Measurements from ENCODE around the gene COL15A1.

The COL15A1 gene

DNA sequence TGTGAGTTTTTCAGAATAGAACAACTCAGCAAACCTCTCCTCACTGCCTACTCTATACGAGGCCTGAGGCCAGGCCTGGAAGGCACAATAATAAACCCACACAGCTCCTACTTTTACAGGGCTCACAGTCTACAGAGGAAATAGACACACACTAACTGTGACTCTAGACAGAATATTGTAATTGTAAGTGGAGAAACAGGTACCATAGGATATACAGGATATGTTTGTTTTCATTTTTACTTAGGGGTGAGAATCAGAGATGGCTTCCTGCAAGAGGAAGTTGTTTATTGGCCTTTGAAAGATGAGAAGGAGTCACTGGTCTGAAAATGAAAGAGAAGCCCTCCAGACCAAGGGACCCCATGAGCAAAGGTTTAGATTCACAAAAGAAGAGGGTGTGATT lies 125.4 kb downstream of the COL15A1 start:
- Histone ChIP-seq H3K4me3 (no peak overlapping the region), H3K9me3 (no peaks in the 10 kb centered on the region; the same call in 1 of the 2 replicates), H3K27me3 (no peaks in the 10 kb centered on the region), H3K4me2 (no peak overlapping the region), H3K36me3 (no peaks in the 10 kb centered on the region), H3K9ac (no peak overlapping the region), H3K4me1 (peaks cover 7% of the 10 kb centered on the region; the same call in 1 of the 2 replicates), H4K20me1 (no peaks in the 10 kb centered on the region), H3K27ac (no peak overlapping the region)
- no peak for TF ChIP-seq Cebpa-rat (IDR thresholded peaks at IDR 0.05)

GRCh38 chr9:99069546-99069945 lies 125.8 kb downstream of the COL15A1 start:
- Histone ChIP-seq H3K4me1 (peaks cover 7% of the 10 kb centered on the region; the same call in 1 of the 2 replicates), H3K4me3 (no peak overlapping the region), H3K9ac (no peak overlapping the region), H3K9me3 (no peaks in the 10 kb centered on the region; the same call in 1 of the 2 replicates), H4K20me1 (no peaks in the 10 kb centered on the region), H3K36me3 (no peaks in the 10 kb centered on the region), H3K27me3 (no peaks in the 10 kb centered on the region), H3K27ac (no peak overlapping the region), H3K4me2 (no peak overlapping the region)
- TF ChIP-seq Cebpa-rat (IDR thresholded peaks at IDR 0.05) = no peak

DNA sequence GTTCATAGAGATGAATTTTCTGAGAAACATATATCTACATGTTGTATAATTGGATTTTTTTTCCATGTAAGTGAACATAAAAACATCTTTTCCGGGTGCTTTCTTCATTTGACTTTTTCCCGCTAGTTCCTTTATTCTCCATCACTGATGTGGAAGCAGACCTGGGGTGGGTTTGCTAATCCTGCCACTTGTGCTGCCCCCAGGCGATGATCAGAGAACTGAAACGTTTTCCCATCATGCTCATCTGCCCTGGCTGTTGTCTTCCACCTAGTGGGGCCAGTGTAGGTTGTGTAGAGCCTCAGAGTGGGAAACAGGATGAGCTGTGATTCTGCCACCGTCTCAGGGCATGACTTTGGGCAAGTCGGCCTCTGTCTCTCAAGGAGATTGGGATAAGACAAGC lies 127.0 kb downstream of the COL15A1 start:
- Histone ChIP-seq H3K4me3 (no peak overlapping the region), H3K27ac (no peak overlapping the region), H3K27me3 (no peaks in the 10 kb centered on the region), H3K36me3 (no peaks in the 10 kb centered on the region), H3K9me3 (no peaks in the 10 kb centered on the region; the same call in 1 of the 2 replicates), H3K4me2 (no peak overlapping the region), H3K4me1 (peaks cover 7% of the 10 kb centered on the region; the same call in 1 of the 2 replicates), H3K9ac (no peak overlapping the region), H4K20me1 (no peaks in the 10 kb centered on the region)
- no peak for TF ChIP-seq Cebpa-rat (IDR thresholded peaks at IDR 0.05)

- Histone ChIP-seq H3K4me3 (no peak overlapping the region), H3K4me1 (peaks cover 8% of the 10 kb centered on the region), H4K20me1 (no peaks in the 10 kb centered on the region), H3K9me3 (no peaks in the 10 kb centered on the region; the same call in 1 of the 2 replicates), H3K9ac (no peak overlapping the region), H3K4me2 (no peak overlapping the region), H3K27ac (no peak overlapping the region), H3K27me3 (no peaks in the 10 kb centered on the region), H3K36me3 (no peaks in the 10 kb centered on the region)
- TF ChIP-seq Cebpa-rat (IDR thresholded peaks at IDR 0.05) = no peak
Observed at GRCh38 chr9:99071313-99072039, 127.8 kb downstream of the COL15A1 start.

DNA sequence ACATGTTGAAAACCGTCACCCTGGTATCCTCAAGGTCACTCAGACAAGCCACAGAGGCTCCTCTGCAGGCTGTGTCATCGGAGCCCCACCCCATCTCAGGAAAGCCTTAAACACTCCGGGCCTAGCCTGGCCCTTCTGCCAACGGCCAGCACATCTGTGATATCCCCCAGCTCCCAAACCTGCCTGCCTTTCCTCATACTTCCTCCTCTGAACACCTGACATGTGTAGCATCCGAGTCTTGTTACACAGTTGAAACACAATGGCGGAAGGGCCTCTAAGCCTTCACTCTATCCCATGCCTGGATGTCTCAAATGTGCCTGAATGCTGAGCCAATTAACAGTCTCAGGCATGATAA lies 128.3 kb downstream of the COL15A1 start:
- Histone ChIP-seq H3K9me3 (no peaks in the 10 kb centered on the region; the same call in 1 of the 2 replicates), H3K4me1 (peaks cover 14% of the 10 kb centered on the region), H3K4me3 (no peak overlapping the region), H3K36me3 (no peaks in the 10 kb centered on the region), H3K27ac (no peak overlapping the region), H3K4me2 (no peak overlapping the region), H3K9ac (no peak overlapping the region), H4K20me1 (no peaks in the 10 kb centered on the region), H3K27me3 (no peaks in the 10 kb centered on the region)
- TF ChIP-seq Cebpa-rat (IDR thresholded peaks at IDR 0.05) = no peak

GRCh38 chr9:99073347-99073746 lies 129.6 kb downstream of the COL15A1 start:
- no peak overlapping the region for H3K4me2 ChIP-seq
- H3K27ac ChIP-seq = no peak overlapping the region
- no peak overlapping the region for H3K9ac ChIP-seq
- H3K9me3 ChIP-seq = no peaks in the 10 kb centered on the region; the same call in 1 of the 2 replicates
- no peak for TF ChIP-seq Cebpa-rat (IDR thresholded peaks at IDR 0.05)
- no peaks in the 10 kb centered on the region for H3K27me3 ChIP-seq
- no peaks in the 10 kb centered on the region for H4K20me1 ChIP-seq
- H3K4me3 ChIP-seq = no peak overlapping the region
- peaks cover 15% of the 10 kb centered on the region for H3K4me1 ChIP-seq
- H3K36me3 ChIP-seq = no peaks in the 10 kb centered on the region

DNA sequence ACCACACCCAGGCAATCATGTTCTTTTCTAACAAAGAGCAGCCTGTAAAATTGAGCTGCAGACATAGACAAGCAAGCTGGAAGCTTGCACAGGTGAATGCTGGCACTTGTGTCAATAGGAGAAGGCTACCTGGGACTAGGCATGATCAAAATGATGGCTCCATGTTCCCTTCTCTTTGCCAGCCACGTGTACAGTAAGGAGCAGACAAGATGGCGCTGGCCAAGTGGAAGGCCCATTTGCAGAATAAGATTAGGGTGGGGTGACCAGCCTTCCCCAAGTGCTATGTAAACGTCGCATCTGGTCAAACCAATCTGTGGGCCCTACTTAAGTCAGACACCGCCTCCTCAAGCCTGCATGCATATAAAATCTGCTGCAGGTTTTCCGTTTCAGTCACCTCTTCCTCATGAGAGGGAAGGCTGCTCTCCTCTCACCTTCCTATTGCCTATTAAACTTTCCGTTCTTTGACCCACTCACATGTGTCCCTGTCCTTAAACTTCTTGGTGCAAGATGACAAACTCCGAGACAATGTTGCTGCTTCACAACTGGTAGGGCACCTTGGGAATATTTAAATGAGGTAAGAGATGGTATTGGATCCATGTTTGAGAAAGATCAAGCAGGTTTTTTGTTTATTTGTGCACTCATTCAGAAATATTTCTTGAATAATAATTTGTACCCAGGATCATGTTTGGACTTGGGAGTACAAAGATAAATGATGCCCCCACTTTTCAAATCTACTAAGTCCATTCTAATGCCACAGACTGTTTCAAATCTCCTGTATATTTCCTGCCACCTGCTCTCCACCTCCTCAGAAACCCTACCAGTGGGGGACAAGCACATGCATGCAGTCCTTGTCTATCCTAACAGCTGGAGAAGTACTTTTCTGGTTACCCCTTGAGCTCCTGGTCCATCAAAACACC lies 130.5 kb downstream of the COL15A1 start:
- H3K27ac ChIP-seq = no peak overlapping the region
- H3K4me3 ChIP-seq = no peak overlapping the region
- no peaks in the 10 kb centered on the region for H3K27me3 ChIP-seq
- no peak overlapping the region for H3K9ac ChIP-seq
- H3K4me1 ChIP-seq = peaks cover 11% of the 10 kb centered on the region
- H3K9me3 ChIP-seq = no peaks in the 10 kb centered on the region; the same call in 1 of the 2 replicates
- H4K20me1 ChIP-seq = no peaks in the 10 kb centered on the region
- H3K4me2 ChIP-seq = no peak overlapping the region
- no peaks in the 10 kb centered on the region for H3K36me3 ChIP-seq
- no peak for TF ChIP-seq Cebpa-rat (IDR thresholded peaks at IDR 0.05)

DNA sequence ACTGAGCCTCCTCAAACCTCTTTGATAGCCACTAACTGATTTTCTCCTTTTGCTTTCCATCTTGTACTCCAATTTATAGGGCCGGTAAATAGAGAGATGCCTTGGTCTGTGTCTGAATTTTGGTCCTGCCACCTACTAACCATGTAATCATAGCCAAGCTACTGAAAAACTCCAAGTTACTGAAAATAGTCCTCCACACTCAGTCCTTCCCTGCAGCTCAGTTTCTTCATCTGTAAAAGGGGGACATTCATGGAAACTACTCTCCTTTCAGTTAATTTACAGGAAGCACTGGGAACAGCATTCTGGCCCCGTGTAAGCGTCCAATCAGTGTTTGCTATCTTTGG lies 131.2 kb downstream of the COL15A1 start:
- Histone ChIP-seq H3K4me1 (peaks cover 8% of the 10 kb centered on the region), H3K4me2 (no peak overlapping the region), H3K36me3 (no peaks in the 10 kb centered on the region), H3K4me3 (no peak overlapping the region), H3K27me3 (no peaks in the 10 kb centered on the region), H3K9ac (no peak overlapping the region), H3K9me3 (no peaks in the 10 kb centered on the region; the same call in 1 of the 2 replicates), H4K20me1 (no peaks in the 10 kb centered on the region), H3K27ac (no peak overlapping the region)
- TF ChIP-seq Cebpa-rat (IDR thresholded peaks at IDR 0.05) = no peak

- peaks cover 8% of the 10 kb centered on the region for H3K4me1 ChIP-seq
- H3K4me2 ChIP-seq = no peak overlapping the region
- no peaks in the 10 kb centered on the region for H3K27me3 ChIP-seq
- no peak for TF ChIP-seq Cebpa-rat (IDR thresholded peaks at IDR 0.05)
- H3K9me3 ChIP-seq = no peaks in the 10 kb centered on the region; the same call in 1 of the 2 replicates
- no peak overlapping the region for H3K4me3 ChIP-seq
- H4K20me1 ChIP-seq = no peaks in the 10 kb centered on the region
- no peak overlapping the region for H3K9ac ChIP-seq
- H3K36me3 ChIP-seq = no peaks in the 10 kb centered on the region
- H3K27ac ChIP-seq = no peak overlapping the region
Observed at GRCh38 chr9:99075246-99075912, 131.7 kb downstream of the COL15A1 start.

Data from BLaER1 (cell line).